Activated T-cell treated with anti-CD3 and anti-CD28 coated beads for 48 hours (primary cell): ENCODE results near the gene OSBPL5.

Experiments
- DNase-seq: peaks from one replicate; pipeline ENCODE4 v3.0.0-alpha.2; 2020; ENCODE audit warnings: low read depth

OSBPL5 gene

DNA sequence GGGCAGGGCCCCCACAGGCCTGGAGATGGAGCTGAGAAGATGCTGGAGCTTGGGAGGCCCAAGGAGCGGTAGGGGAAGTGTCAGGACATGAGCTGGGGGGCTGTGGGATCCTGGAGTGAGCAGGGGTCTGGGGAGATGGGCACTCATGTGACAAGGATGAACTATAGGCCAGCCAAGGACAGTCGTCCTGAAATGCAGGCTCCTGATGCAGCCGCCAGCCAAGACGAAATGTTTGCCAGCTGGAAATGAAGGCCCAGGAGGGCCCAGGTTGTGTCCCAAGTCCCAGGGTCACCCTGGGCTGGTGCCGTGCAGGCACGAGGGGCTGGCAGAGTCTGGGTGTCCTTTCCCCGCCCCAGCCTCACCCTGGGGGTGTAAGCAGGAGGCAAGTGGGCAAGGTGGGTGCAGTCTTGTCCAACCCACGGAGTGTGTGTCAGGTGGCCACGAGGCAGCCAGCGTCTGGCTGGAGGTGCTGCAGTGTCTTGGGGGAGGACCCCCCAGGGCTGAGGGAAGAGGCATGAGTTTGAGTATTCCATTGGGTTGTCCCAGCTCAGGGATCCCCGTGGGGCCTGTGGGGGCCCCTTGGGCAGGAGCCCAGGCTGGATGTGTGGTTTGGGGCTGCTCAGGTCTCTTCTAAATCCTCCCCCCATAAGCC, 32.1 kb upstream of the OSBPL5 start:
- DNase-seq = no peak

DNA sequence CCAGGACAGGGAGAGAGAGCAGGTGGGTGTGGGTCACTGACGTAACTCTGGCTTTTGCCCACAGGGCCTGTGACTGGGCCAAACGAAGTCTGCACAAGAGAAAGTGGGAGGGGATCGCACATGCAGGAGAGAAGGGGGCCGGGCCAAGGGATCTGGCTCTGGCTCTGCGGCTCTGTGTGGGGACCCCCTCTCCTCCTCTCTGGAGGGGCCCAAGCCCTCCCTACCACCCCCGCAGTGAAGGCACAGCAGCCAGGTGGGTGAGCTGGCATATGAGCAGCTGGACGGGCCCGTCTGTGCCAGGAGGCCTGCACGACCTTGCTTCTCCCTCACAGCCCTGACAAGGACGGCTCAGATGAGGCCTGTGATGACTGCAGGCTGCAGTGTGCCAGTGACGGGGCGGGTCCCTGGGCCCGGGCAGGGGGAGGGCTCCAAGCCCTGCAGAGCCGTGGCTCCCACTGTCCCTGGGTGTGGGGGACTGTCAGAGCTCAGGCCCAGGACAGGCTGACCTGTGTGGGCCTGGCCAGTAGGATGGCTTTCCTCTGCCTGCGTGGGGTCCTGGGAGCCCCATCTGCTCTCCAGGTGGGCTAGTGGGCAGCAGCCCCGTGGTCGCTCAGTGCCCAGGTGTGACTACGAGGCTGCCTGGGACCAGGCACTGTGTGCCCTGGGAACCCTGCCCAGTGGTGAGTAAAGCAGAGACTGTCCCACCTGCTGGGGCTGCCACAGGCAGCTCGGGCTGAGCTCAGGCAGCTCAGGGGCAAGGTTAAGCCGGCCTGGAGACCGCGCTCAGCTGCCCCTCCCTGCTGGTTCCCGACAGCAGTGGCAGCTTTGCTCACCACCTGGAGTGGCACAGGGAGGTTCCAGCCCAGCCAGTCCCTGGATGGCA, 31.3 kb upstream of the OSBPL5 start:
- no peak for DNase-seq

DNA sequence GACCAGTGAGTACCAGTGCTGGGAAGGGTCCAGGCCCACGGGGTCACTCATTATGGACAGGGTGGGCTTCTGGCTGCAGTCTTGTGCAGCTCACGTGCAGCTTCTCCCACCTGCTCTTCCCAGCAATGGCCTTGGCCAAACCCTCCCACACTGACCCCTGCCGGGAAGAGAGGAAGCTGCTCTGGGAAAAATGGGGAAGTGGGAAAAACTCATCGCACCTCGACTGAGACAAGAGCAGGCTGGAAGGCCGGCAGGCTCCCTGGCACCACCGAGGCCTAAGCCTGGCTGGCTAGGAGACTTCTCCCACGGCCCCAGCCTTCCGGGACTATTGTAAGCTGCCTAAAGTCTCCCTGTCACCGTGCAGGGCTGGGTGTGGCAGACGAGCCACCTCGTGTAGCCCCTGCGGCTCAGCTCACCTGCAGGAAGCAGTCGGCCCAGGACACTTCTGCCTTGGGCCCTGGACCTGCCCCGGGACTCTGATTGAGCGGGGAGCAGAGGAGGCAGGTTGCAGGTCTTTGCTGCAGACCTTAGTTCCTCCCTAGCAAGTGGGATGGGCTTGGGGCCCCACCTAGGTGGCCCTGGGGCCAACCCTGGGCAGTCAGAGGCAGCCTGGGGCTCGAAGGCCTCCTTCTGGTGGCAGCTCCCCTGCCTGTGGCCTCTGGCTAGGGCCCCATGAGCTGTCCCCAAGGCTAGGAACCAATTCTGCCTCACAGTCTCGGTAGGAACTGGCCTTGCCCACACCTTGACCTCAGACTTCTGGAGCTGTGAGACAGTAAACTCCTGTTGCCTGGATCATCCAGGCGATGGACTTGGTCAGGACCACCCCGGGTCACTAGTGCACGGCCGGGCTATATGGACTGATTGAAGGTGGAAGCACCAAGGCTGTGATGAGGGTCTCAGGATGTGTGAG, 30.4 kb upstream of the OSBPL5 start:
- no peak for DNase-seq

DNA sequence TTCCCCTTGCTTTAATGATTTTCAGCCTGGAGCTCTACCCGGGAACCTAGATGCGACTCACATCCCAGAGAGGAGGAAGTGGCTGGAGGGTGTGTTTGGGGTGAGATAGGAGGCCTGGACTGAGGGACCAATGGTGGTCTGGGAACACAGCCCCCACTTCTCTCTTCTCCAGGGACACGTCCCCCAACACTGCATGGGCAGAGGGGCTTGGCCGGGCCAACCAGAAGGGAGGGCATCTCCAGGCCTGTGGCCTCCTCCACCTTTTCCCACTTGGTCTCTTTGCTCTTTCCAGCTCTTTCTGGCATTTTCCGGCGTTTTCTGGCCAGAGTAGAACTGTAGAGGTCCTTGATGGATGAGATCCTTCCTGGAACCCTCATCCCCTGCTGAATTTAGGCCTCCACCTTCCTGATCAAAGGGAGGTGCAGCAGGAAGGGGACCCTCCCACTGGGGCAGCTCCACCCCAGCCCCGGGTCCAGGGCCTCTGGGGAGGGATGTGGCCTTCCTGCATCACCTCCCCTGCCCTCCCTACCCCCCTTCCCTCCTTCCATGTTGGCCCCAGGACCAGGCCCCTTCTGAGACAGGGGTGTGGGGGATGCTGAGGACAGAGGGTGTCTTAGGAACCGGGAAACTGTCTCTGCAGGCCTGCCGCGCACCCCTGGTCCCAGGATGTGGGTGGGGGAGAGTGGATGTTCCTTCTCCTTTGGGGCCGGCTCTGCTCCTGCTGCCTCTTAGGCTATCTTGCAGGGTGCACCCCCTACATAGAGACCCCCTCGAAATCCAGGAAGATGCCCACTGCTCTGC, 29.1 kb upstream of the OSBPL5 start:
- DNase-seq = no peak

DNA sequence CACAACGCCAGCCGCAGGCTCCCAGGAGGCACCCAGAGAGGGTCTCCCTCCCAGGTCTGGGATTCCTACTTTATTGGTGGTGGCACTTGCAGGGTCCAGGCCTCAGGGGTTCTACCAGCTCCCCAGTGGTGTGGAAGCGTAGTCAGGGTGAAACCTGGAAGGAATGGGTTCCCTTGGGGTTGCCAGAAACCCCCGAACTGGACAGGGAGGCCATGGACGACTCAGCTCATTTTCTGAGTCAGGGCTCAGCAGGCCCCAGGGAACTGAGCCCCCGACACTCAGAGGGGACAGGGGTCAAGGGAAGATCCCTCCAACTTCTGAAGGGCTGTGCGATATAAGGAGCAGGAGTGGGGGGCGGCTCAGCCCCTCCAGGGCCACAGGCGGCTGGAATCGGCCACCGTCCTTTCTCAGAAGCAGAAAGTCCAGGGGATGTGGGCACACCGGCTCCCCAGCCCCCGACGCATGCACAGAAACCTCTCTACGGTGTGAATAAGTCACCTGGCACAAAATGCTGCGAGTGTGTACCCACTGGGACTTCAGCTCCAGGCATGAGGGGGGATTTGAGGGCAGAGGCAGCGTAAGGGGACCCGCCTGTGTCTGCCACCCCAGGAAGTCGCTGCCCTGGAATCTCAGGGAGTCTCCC, 28.4 kb upstream of the OSBPL5 start:
- DNase-seq = no peak

DNA sequence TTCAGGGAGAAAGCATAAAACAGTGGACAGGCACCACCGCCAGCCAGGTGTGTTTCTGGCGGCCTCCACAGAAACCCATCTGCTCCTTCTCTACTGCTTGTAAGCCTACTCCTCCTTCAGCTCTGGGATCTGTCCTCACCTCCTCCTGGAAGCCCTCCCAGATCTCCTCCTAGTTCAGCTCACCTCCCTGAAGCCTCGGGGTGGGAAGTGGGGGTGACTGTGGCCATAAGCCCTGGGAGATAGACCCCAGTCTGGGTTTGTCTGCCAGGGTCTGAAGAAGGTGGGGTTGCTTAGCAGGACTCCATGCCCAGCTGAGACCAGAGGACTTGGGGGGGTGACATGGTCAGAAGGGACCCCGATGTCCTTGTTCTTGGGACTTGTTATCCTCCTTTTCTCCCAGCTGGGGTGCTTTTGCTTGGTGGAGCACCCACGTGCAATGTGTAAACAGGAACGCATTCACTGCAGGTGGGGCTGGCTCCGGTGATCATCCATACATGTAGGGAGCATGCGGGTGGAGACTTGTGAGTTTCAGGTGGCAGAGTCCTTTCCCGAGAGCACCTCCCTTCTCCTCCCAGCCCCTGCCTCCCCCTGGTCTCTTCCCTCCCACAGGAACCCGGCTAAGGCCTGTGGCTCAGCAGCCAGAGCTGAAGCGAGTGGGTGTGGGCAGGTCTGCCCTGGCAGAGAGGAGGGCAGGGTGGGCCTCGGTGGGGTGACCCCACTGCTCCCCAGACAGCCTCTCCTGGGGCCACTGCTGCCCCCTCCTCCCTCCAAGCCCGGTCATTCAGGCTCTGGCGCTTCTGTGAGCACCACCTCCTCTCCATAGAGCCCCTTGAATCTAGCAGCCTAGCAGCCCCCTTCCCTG, 27.6 kb upstream of the OSBPL5 start:
- no peak for DNase-seq

DNA sequence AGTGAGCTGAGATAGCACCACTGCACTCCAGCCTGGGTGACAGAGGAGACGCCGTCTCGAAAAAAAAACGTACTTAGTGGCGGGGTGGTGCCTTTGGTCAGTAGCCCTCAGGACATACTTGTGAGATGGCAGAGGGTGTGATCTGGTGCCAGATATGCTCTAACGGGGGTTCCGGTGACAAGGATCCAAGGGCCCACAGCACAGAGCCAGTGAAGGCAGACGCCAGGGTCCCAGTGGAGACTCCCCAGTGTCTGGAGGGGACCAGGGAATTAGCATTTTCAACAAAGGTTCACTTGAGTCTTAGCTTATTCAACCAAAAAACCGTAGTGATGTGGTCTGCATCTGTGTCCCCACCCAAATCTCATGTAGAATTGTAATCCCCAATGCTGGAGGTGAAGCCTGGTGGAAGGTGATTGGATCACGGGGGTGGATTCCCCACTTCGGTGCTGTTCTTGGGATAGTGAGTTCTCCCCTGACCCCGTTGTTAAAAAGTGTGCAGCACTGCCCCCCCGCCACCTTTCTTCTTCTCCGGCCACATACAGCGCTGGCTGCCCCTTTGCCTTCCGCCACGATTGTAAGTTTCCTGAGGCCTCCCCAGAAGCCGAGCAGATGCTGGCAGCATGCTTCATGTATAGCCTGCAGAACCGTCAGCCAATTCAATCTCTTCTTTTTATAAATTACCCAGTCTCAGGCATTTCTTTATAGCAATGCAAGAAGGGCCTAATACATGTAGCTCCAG, 26.6 kb upstream of the OSBPL5 start:
- DNase-seq = no peak

DNA sequence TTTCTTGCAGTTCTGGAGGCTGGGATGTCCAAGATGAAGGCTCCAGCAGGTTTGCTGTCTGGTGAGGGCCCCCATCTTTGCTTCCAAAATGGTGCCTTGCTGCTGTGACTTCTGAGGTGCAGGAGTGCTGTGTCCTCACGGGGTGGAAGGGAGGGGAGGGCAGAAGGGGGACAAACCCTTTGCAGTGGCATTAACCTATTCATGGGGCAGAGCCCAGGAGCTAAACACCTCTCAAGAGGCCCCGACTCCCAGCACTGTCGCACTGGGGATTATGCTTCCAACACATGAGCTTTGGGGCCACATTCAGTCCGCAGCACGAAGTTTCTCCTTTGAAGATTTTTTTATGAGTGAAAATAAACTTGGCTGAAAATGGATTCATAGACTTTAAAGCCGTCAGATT, 25.5 kb upstream of the OSBPL5 start:
- DNase-seq = no peak

DNA sequence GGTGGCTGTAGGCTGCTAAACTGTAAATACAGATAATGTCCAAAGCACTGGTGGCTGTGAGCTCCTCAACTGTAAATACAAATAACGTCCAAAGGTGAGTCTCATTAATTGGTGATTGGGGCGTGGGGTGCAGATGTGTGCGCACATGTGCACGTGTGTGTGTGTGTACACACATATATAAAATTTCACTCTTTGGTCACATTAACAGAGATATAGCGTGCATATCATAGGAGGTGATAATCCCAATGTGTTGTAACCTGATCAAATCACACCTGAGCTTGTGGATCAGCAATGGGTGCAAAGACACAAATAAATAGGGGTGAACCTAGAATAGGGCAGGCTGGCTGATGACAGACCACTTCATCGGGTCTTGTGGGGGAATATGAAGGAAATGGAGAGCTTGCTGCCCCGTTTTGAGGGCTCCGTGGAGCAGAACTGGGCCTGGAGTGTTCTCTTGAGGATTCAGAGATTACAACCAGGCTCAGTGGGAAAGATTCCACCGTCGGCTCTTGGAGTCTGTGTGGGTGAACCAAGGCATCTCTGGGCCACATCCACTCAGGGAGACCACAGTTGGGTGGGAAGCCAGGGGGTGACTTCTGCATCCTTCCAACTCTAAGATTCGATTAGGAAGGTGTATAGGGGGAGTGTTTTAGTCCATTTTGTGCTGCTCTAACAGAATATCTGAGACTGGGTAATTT, 24.9 kb upstream of the OSBPL5 start:
- no peak for DNase-seq

DNA sequence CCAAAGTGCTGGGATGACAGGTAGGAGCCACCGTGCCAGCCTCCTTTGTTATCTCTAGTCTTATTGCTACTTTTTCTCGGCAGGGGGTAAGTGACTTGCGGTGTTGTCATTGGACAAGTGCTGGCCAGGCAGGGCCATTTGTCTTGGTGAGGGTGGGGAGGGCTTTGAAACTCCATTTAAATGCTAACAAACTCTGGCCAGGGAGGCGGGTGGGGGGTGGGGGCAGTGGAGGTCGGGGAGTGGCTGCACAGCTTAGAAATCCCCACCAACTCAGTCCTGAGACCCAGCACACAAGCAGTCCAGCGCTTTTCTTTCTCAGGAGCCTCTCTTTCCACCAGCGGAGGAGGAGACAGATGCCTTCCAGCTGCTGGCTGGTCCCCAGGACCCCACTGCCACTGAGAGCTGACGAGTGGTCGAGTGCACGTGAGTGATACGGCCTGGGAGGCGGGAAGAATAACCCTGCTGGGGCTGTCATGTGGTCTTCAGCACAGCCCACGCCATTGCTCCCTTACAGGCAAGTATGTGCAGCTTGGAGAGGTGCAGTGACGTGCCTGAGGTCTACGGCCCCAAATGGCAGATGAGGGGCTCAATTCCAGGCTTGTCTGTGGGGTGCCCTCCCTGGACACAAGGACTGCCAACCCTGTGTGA, 24.2 kb upstream of the OSBPL5 start:
- DNase-seq = no peak

DNA sequence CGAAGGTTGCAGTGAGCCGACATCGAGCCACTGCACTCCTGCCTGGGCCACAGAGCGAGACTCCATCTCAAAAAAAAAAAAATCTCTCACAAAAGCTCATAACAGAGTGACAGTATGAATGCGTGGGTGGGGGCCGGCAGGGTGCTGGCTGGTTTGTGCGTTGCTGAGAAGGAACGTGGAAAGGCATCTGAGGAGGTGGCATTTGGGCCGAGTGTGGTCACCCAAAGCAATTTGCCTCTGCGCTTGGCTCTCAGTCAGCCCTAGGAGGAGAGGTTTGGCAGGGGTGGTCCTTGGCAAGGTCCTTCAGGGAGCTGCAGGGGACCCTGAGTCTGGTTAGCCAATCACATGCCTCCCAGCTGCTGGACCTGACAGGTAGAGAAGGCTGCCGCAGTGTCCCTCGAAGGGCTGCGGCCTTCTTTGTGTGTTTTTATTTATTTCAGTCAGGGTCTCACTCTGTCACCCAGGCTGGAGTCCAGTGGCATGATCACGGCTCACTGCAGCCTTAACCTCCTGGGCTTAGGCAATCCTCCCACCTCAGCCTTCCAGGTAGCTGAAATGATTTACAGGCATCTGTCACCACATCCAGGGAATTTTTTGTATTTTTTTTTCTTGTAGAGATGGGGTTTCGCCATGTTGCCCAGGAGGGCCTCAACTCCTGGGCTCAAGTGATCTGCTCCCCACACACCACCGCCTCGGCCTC, 23.5 kb upstream of the OSBPL5 start:
- no peak for DNase-seq

DNA sequence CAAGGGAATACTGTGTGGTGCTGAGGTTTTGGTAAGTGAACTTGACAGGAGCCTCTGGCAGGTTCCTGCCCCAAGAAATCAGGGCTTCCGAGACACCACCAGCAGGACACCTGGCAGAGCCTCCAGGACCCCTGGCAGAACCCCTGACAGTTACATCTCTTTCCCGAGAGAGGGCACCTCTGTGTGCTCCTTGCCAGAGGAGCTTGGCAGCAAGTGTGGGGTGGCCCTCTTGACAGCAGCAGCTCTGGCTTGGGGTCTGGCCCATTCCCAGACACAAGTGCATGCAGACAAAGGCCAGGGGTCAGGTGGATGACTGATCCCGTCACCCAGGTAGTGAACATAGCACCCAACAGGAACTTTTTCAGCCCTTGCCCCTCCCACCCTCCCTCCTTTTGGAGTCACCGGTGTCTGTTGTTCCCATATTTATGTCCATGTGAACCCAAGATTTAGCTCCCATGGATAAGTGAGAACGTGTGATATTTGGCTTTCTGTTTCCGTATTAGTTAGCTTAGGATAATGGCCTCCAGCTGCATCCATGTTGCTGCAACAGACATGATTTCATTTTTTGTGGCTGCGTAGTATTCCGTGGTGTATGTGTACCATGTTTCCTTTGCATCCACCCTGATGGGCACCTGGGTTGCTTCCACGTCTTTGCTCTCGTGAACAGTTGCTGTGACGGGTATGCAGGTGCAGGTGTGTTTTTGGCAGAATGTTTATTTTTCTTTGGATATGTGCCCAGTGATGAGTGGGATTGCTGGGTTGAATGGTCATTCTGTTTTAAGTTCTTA, 21.2 kb upstream of the OSBPL5 start:
- DNase-seq = no peak

DNA sequence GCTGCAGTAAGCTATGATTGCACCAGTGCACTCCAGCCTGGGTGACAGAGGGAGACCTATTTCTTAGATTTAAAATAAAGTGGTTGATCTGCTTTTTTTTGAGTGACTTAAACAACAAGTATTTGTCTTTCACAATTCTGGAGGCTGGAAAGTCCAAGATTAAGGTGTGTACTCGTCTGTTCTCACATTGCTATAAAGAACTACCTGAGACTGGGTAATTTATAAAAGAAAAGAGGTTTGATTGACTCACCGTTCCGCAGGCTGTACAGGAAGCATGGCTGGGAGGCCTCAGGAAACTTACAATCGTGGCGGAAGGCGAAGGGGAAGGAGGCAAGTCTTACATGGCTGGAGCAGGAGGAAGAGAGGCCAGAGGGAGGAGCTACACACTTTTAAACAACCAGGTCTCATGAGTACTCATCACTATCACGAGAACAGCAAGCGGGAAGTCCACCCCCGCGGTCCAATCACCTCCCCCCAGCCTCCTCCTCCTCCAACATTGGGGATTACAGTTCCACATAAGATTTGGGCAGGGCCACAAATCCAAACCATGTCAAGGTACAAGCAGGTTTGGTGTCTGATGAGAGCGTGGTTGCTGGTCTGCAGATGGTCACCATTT, 19.7 kb upstream of the OSBPL5 start:
- DNase-seq = no peak

DNA sequence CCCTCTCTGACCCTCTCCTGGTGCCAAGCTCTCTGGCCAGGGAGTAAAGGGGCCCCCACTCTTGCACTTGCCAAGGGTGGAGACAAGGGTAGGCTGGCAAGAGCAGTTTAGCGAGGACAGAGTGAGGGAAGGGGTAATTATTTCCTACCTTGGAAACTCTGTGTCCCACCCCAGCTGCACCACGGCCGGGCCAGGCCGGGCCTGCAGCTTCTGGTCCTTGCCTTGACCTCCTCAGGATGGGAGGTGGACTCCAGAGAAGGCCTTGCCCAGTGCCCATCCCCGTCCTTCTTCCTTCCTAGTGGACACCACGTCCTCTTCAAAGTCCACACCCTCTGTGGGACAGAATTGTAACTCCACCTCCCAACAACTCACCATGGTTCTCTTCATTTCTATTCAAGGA, 18.4 kb upstream of the OSBPL5 start:
- no peak for DNase-seq

DNA sequence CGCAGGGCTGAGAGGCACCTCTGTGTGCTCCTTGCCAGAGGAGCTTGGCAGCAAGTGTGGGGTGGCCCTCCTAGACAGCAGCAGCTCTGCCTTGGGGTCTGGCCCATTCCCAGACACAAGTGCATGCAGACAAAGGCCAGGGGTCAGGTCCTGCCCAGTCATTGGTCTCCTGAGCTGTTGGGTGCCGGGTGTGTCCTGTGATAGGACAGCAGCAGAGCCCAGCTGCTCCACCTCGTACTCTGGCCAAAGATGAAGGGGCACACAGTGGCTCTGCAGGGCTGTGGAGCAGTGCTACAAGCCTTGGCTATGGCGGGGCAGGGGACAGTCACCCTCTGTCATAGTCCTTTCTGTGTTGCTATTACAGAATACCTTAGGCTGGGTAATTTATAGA, 17.3 kb upstream of the OSBPL5 start:
- no peak for DNase-seq

DNA sequence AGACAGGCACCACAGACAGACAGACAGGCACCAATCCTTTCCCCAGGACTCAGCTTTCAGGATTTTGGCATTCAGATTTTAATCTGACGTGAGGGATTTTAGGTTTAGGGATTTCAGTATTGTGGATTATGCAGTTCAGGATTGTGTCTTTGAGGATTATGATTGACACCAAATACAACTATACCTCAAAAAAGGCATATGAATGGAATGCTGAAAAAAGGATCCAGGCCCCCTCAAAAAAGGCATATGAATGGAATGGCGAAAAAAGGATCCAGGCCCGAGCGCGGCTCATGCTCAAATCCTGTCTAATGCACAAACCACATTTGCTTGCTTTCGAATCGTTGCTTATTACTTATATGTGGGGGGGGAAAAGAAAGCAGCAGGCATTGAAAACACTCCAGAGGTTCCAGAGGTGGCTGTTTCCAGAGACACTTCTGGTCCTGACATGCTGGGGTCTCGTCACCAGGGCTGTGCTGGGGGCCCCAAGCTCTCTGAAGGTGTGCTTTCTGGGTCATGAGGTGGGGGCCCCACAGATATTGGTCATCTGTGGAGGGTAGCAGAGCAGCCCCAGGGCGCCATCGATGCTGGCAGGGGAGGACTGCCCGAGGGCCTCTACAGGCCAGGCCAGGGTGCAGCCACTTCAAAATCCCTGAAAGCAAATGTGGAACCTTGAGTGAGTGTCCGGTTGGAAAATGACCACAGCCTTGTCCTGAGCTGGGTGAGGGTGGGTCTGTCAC, 16.8 kb upstream of the OSBPL5 start:
- no peak for DNase-seq
